ENCODE data around the gene LMF1. TPM values are rescaled to one million over a fixed set of nuclear protein-coding genes. Genes with fewer than 3 reads are reported as not detected.
"Not testable (repeated sequence)": the region's sequence is repeated elsewhere in the genome, so short reads cannot be mapped to it uniquely, and the experiment has no call there.

The LMF1 gene
- polyA plus RNA-seq, 5 donors, result 13.8 to 22.3 (median 20.2) TPM

- DNase-seq, result no peak
Measured at GRCh38 chr16:972316-973002, 1.7 kb upstream of the LMF1 start.

- DNase-seq, result no peak
Measured at GRCh38 chr16:971981-972315, 1.2 kb upstream of the LMF1 start.

- no peak for DNase-seq
Measured at GRCh38 chr16:971582-971905, 760 bp upstream of the LMF1 start.

- no peak for DNase-seq
Measured at GRCh38 chr16:970386-970765, 408 bp downstream of the LMF1 start.

GRCh38 chr16:969508-970385 lies 1.0 kb downstream of the LMF1 start:
- no peak for DNase-seq

GRCh38 chr16:968620-969019 lies 2.2 kb downstream of the LMF1 start:
- DNase-seq, result no peak

GRCh38 chr16:967546-968295 lies 3.1 kb downstream of the LMF1 start:
- no peak for DNase-seq

GRCh38 chr16:967077-967541 lies 3.7 kb downstream of the LMF1 start:
- no peak for DNase-seq

GRCh38 chr16:966505-966904 lies 4.3 kb downstream of the LMF1 start:
- DNase-seq, result no peak

- no peak for DNase-seq
Measured at GRCh38 chr16:966035-966434, 4.7 kb downstream of the LMF1 start.

- DNase-seq, result no peak
Measured at GRCh38 chr16:965487-965886, 5.3 kb downstream of the LMF1 start.

- DNase-seq, result no peak
Measured at GRCh38 chr16:965036-965395, 5.8 kb downstream of the LMF1 start.

- DNase-seq, result peak in 1 of 2 donors; percentile 39
Measured at GRCh38 chr16:964356-965035, 6.3 kb downstream of the LMF1 start.

GRCh38 chr16:963913-964312 lies 6.9 kb downstream of the LMF1 start:
- no peak for DNase-seq

- no peak for DNase-seq
Measured at GRCh38 chr16:962901-963814, 7.6 kb downstream of the LMF1 start.

- DNase-seq, result no peak
Measured at GRCh38 chr16:962366-962765, 8.4 kb downstream of the LMF1 start.

- no peak for DNase-seq
Measured at GRCh38 chr16:959232-960040, 11.3 kb downstream of the LMF1 start.

- not testable (repeated sequence) for DNase-seq
Measured at GRCh38 chr16:955766-956165, 15.0 kb downstream of the LMF1 start.

- DNase-seq, result not testable (repeated sequence)
Measured at GRCh38 chr16:953818-954217, 17.0 kb downstream of the LMF1 start.

- DNase-seq, result no peak
Measured at GRCh38 chr16:952321-952720, 18.5 kb downstream of the LMF1 start.
